Transverse colon (tissue), 4 donors: ENCODE measurements around the gene EZR. TPM values are rescaled to one million over a fixed set of nuclear protein-coding genes. Genes with fewer than 3 reads are reported as not detected.
"Not testable (repeated sequence)": the region's sequence is repeated elsewhere in the genome, so short reads cannot be mapped to it uniquely, and the experiment has no call there.

Source experiments
- DNase-seq: peaks from one replicate; pipeline ENCODE4 v3.0.0-alpha.2; 2019
- H3K27ac ChIP-seq, 4 donors: fragments of 200-600 bp; sonication (generic); 2 replicates each; pipeline ENCODE4 v1.5.1; 2016 to 2018; ENCODE audit warnings: inconsistent platforms in 4 of 4
- H3K27me3 ChIP-seq: fragments of 200-600 bp; sonication (generic); 2 replicates; pipeline ENCODE4 v1.5.1; 2017; ENCODE audit warnings: inconsistent platforms
- H3K36me3 ChIP-seq, 4 donors: fragments of 200-600 bp; sonication (generic); 2 replicates each; pipeline ENCODE4 v1.5.1; 2017 to 2019; ENCODE audit warnings: inconsistent platforms in 4 of 4
- H3K4me1 ChIP-seq, 4 donors: fragments of 200-600 bp; sonication (generic); 2 replicates each; pipeline ENCODE4 v1.5.1; 2017 to 2020; ENCODE audit warnings: inconsistent platforms in 4 of 4
- H3K4me3 ChIP-seq, 4 donors: fragments of 200-600 bp; sonication (generic); 1 replicate in 1 of 4; 2 replicates in 3 of 4; pipeline versions ENCODE4 v1.5.1 to v1.6.1; 2017 to 2019; ENCODE audit warnings: inconsistent platforms in 4 of 4
- H3K9me3 ChIP-seq, 2 donors: fragments of 200-600 bp; sonication (generic); 2 replicates each; pipeline ENCODE4 v1.5.1; 2017 to 2019; ENCODE audit warnings: inconsistent platforms in 2 of 2
- CTCF ChIP-seq, 5 experiments: fragments of 200-600 bp in 3 of 5; fragments of 450-650 bp in 2 of 5; sonication (generic) in 3 of 5; IDR thresholded peaks; 1 replicate in 2 of 5; 2 replicates in 3 of 5; pipeline ENCODE4 v1.5.1; 2016 to 2017; ENCODE audit warnings: antibody characterized with exemption in 5 of 5, inconsistent platforms in 3 of 5, mild to moderate bottlenecking in 2 of 5, moderate library complexity in 1 of 5
- EP300 ChIP-seq: sonication (generic); formaldehyde crosslinking; IDR thresholded peaks from one replicate; pipeline ENCODE4 v1.6.1; 2017; ENCODE audit warnings: antibody characterized with exemption, low read depth
- POLR2A ChIP-seq: fragments of 450-650 bp; IDR thresholded peaks from one replicate; pipeline ENCODE4 v1.6.1; 2016; ENCODE audit warnings: antibody characterized with exemption, mild to moderate bottlenecking, moderate library complexity
- POLR2AphosphoS5 ChIP-seq, 3 donors: sonication (generic); formaldehyde crosslinking; IDR thresholded peaks; one replicate each; pipeline ENCODE4 v1.6.1; 2016; ENCODE audit warnings: antibody characterized with exemption in 3 of 3
- WGBS, 2 donors: methylation state at CpG; one replicate each; pipeline ENCODE4 v1.1.5; 2018; ENCODE audit warnings: low coverage in 1 of 2; 5-methylcytosine and 5-hydroxymethylcytosine counted together
- in situ Hi-C, 4 donors: fragments of 200-750 bp; cut with MboI; loops; one replicate each; pipeline versions ENCODE4 v1.15.0 to v1.15.1; 2017; ENCODE audit warnings: low sequenced_read_pairs in 3 of 4, low pct_ligation_motif_present in 1 of 4, low pct_unique_long_range_greater_than_20kb in 1 of 4
- intact Hi-C: fragments of 100-400 bp; cut with DNase I; formaldehyde crosslinking; loops from one replicate; pipeline ENCODE4 v1.15.1; 2023; ENCODE audit warnings: low total_unique reads
- total RNA-seq, 4 donors: library from RNA; depleted of rRNA; stranded (reverse); fragments of >200 nt; gene quantifications; one replicate each; pipeline ENCODE4 v1.1.0, GENCODE V29; 2016

EZR gene
- total RNA-seq, 4 donors from 2014 or later = 149 to 430 (median 319) TPM

DNA sequence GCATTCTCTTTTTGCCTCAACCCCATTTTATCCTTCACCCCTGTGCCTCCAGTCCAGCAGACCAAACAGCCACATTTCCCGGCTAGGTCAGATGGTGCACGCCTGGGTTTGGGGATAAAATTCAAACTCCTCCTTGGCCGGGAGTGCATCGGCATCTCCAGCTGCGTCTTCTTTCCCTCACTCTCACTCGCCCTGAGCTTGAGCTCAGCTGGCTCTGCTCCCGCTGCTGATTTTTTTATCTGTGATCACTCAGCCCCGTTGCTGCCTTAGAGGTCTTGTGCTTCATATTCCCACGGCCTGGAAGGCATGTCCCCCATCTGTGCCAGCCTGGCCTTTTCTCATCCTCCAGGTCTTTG is 6.8 kb upstream of the EZR start:
- Histone ChIP-seq H3K4me3 (no peak overlapping the region), H3K4me1 (no peaks in the 10 kb centered on the region), H3K27me3 (no peaks in the 10 kb centered on the region), H3K27ac (no peak overlapping the region), H3K36me3 (no peaks in the 10 kb centered on the region), H3K9me3 (no peaks in the 10 kb centered on the region)
- no peak for DNase-seq
- TF ChIP-seq POLR2A (no peak), POLR2AphosphoS5 (IDR thresholded peaks at IDR 0.05) (no peak), CTCF (IDR thresholded peaks at IDR 0.05) (no peak), EP300 (no peak)
- 73 to 79% methylated on average over 3 to 9 of the region's 9 CpGs for WGBS, 2 donors
- intact Hi-C loops = no loop called here
- in situ Hi-C loops = no loop called here

- no peak overlapping the region for H3K27ac ChIP-seq
- 88 to 89% methylated on average over 6 to 13 of the region's 13 CpGs for WGBS, 2 donors
- no peaks in the 10 kb centered on the region for H3K27me3 ChIP-seq
- no peak for DNase-seq
- no peak overlapping the region for H3K4me3 ChIP-seq
- H3K9me3 ChIP-seq = no peaks in the 10 kb centered on the region
- no peaks in the 10 kb centered on the region for H3K36me3 ChIP-seq
- in situ Hi-C loops (no loop called here), intact Hi-C loops (no loop called here)
- no peaks in the 10 kb centered on the region for H3K4me1 ChIP-seq
- TF ChIP-seq CTCF (IDR thresholded peaks at IDR 0.05) = no peak
- TF ChIP-seq POLR2A = no peak
Measured at GRCh38 chr6:158825038-158825950, 6.1 kb upstream of the EZR start.

DNA sequence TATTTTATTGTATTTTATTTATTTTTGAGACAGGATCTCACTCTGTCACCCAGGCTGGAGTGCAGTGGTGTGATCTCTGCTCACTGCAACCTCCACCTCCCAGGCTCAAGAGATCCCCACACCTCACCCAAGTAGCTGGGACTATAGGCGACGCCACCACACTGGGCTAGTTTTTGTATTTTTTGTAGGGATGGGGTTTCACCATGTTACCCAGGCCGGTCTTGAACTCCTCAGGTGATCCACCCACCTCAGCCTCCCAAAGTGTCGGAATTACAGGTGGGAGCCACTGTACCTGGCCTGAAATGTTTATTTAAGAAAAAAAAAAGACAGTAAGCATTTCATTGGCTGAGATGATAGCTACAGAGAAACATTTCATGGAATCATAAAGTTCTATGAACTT is 4.4 kb upstream of the EZR start:
- WGBS, 2 donors = 100% methylated on average over 4 of the region's 4 CpGs; no CpG with 5 or more reads in 1 of the 2 donors
- H3K4me1 ChIP-seq, intact Hi-C loops, H3K9me3 ChIP-seq, H3K27ac ChIP-seq, H3K27me3 ChIP-seq, in situ Hi-C loops, DNase-seq, H3K4me3 ChIP-seq, H3K36me3 ChIP-seq: not testable (repeated sequence)

DNA sequence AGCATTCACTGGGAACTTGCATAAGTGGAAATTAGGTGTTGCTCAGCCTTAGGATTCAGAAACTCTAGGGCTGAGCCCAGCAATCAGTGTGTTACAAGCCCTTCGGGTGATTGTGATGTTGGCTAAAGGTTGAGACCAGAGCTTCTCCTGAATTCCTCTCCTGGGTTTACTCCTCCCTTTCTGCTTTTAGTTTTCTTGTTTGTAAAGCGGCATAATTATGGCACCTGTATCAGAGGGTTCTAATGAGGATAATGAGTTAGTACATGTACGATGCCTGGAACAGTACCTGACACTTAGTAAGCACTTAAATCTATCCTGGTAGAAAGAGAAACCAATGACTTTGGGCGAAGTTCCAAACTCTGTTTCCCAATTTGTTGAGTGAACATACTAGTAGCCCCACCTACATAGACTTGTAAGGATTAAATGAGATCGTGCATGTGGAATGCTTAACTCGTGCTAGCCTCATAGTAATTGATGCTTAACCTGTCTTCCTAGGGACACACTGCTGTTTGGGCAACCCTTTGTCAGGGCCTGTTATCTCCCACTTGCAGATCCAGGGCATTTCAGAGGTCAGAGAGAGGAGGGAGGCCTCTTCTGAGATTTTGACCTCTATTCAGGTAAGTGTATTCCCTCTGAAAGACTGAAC is 932 bp upstream of the EZR start:
- no peaks in the 10 kb centered on the region for H3K36me3 ChIP-seq
- in situ Hi-C loops (loop anchor here in 1 of 4 donors (10.0 kb wide), 1 partner anchor 45 kb away; no protein-coding TSS in a partner anchor), intact Hi-C loops (loop anchor here (5.0 kb wide), 1 partner anchor 52 kb away; no protein-coding TSS in a partner anchor)
- H3K4me1 ChIP-seq = peaks cover 5 to 30% (median 18%) of the 10 kb centered on the region in 4 donors
- H3K27ac ChIP-seq = peak overlapping the region; percentile 96 to 100 (median 99)
- H3K4me3 ChIP-seq = peak overlapping the region in 1 of 4 donors; percentile 92
- 89 to 93% methylated on average over 5 to 6 of the region's 6 CpGs for WGBS, 2 donors
- TF ChIP-seq POLR2A (no peak), CTCF (IDR thresholded peaks at IDR 0.05) (no peak), POLR2AphosphoS5 (IDR thresholded peaks at IDR 0.05) (no peak), EP300 (no peak)
- DNase-seq = no peak
- H3K9me3 ChIP-seq = no peaks in the 10 kb centered on the region
- no peaks in the 10 kb centered on the region for H3K27me3 ChIP-seq
